Ovary (tissue), 9 donors: ENCODE results near the gene SEMA6B. TPM values are rescaled to one million over a fixed set of nuclear protein-coding genes. Genes with fewer than 3 reads are reported as not detected.

ENCODE experiments used
- DNase-seq, 5 donors: peaks; one replicate each; pipeline ENCODE4 v3.0.0-alpha.2; 2019 to 2020
- H3K27ac ChIP-seq, 2 donors: fragments of 200-600 bp; one replicate each; pipeline versions ENCODE4 v1.5.1 to v1.8.0; 2019 to 2022
- H3K27me3 ChIP-seq: fragments of 200-600 bp; one replicate; pipeline ENCODE4 v1.8.0; 2022
- H3K36me3 ChIP-seq: fragments of 200-600 bp; sonication (generic); one replicate; pipeline ENCODE4 v1.5.1; 2019
- H3K4me1 ChIP-seq: one replicate; pipeline ENCODE4 v1.8.1; 2013; ENCODE audit warnings: mild to moderate bottlenecking, moderate library complexity; ENCODE audit not compliant: insufficient read depth
- H3K4me3 ChIP-seq: fragments of 200-600 bp; sonication (generic); one replicate; pipeline ENCODE4 v1.5.1; 2017
- H3K9me3 ChIP-seq, 2 donors: fragments of 200-600 bp in 1 of 2; sonication (generic) in 1 of 2; one replicate each; pipeline versions ENCODE4 v1.5.1 to v1.8.1; 2013 to 2019; ENCODE audit warnings: mild to moderate bottlenecking in 1 of 2, moderate library complexity in 1 of 2
- CTCF ChIP-seq, 3 donors: fragments of 450-650 bp in 2 of 3; fragments of 200-600 bp in 1 of 3; IDR thresholded peaks; one replicate each; pipeline versions ENCODE4 v1.5.1 to v1.8.0; 2016 to 2022; ENCODE audit warnings: antibody characterized with exemption in 3 of 3, mild to moderate bottlenecking in 1 of 3
- EP300 ChIP-seq: sonication (generic); formaldehyde crosslinking; IDR thresholded peaks from one replicate; pipeline ENCODE4 v1.6.1; 2017; ENCODE audit warnings: antibody characterized with exemption
- POLR2A ChIP-seq: fragments of 450-650 bp; IDR thresholded peaks from one replicate; pipeline ENCODE4 v1.6.1; 2017; ENCODE audit warnings: antibody characterized with exemption, mild to moderate bottlenecking, moderate library complexity
- WGBS, 3 donors: extraction: QIAGEN DNeasy Blood & Tissue Kit in 1 of 3; methylation state at CpG; one replicate each; pipeline versions ENCODE4 v1.1.5 to v1.1.7; 2013 to 2017; 5-methylcytosine and 5-hydroxymethylcytosine counted together
- intact Hi-C, 4 donors: fragments of 100-400 bp; cut with DNase I; formaldehyde crosslinking; loops; one replicate each; pipeline versions ENCODE4 v1.11.0 to v1.15.1; 2022 to 2023
- polyA plus RNA-seq, 2 donors: library from polyadenylated mRNA; stranded (reverse); fragments of 200-250 nt in 1 of 2; fragments of 350-450 nt in 1 of 2; fragmentation: Illumina TruSeq in 1 of 2; extraction: RNeasy Lipid Tissue Mini Kit (QIAGEN cat#74804) in 1 of 2; gene quantifications; one replicate each; pipeline ENCODE4 v1.2.3, GENCODE V29; 2013 to 2014
- total RNA-seq, 7 donors: library from RNA; depleted of rRNA in 2 of 7; stranded (reverse); fragments of >200 nt in 2 of 7; fragmentation: NEBNext Ultra II Directional in 3 of 7; extraction: Animal tissue kit (Norgen Biotek cat#: 25700) in 3 of 7; gene quantifications; one replicate each; pipeline versions ENCODE4 v1.1.0 to v1.2.4, GENCODE V29; 2016 to 2023
- donor health status: DM: no; HTN: no; CAD: no; lungs with moderate emphysema.
- donor health status: DM: no; HTN: no; CAD: no.
- donor health status: Bipolar disorder and iron deficiency.
- donor health status: DM: yes; HTN: yes; CAD: no.
- donor health status: DM: no; HTN: no; CAD: no.
- donor health status: DM: yes; HTN: yes; CAD: no.

SEMA6B gene
- total and polyA plus RNA-seq, 9 donors, result 0.77 to 9.7 (median 5.5) TPM

GRCh38 chr19:4500841-4501591 lies 58.5 kb downstream of the SEMA6B start:
- TF ChIP-seq POLR2A, result no peak
- TF ChIP-seq CTCF (IDR thresholded peaks at IDR 0.05), result no peak
- no peak for TF ChIP-seq EP300
- H3K4me1 ChIP-seq, result peaks cover 9% of the 10 kb centered on the region
- no peak overlapping the region for H3K4me3 ChIP-seq
- no peaks in the 10 kb centered on the region for H3K9me3 ChIP-seq
- DNase-seq, result no peak
- WGBS, 3 donors, result 86 to 89% (median 88%) methylated on average over 27 to 29 of the region's 29 CpGs
- intact Hi-C loops, result no loop called here
- H3K27ac ChIP-seq, result no peak overlapping the region
- H3K36me3 ChIP-seq, result no peaks in the 10 kb centered on the region
- H3K27me3 ChIP-seq, result no peaks in the 10 kb centered on the region

- peaks cover 8% of the 10 kb centered on the region for H3K4me1 ChIP-seq
- no peak overlapping the region for H3K27ac ChIP-seq
- no peaks in the 10 kb centered on the region for H3K27me3 ChIP-seq
- no peak for TF ChIP-seq CTCF (IDR thresholded peaks at IDR 0.05)
- no peak for TF ChIP-seq EP300
- no peak for TF ChIP-seq POLR2A
- H3K9me3 ChIP-seq, result no peaks in the 10 kb centered on the region
- whole genome bisulfite sequencing, 3 donors, result 87 to 92% (median 89%) methylated on average over 14 to 15 of the region's 15 CpGs
- DNase-seq, result no peak
- intact Hi-C loops, result no loop called here
- H3K36me3 ChIP-seq, result no peaks in the 10 kb centered on the region
- H3K4me3 ChIP-seq, result no peak overlapping the region
Observed at GRCh38 chr19:4499855-4500254, 59.6 kb downstream of the SEMA6B start.

- H3K9me3 ChIP-seq, result no peaks in the 10 kb centered on the region
- no peaks in the 10 kb centered on the region for H3K36me3 ChIP-seq
- no peak for DNase-seq
- peaks cover 3% of the 10 kb centered on the region for H3K4me1 ChIP-seq
- WGBS, 3 donors, result 93 to 95% (median 93%) methylated on average over 23 of the region's 23 CpGs
- H3K4me3 ChIP-seq, result no peak overlapping the region
- intact Hi-C loops, result no loop called here
- no peak overlapping the region for H3K27ac ChIP-seq
- H3K27me3 ChIP-seq, result no peaks in the 10 kb centered on the region
- TF ChIP-seq POLR2A (no peak), EP300 (no peak), CTCF (IDR thresholded peaks at IDR 0.05) (no peak)
Observed at GRCh38 chr19:4499318-4499717, 60.2 kb downstream of the SEMA6B start.

GRCh38 chr19:4498694-4499093 lies 60.8 kb downstream of the SEMA6B start:
- Histone ChIP-seq H3K36me3 (no peaks in the 10 kb centered on the region), H3K27me3 (no peaks in the 10 kb centered on the region), H3K4me1 (no peaks in the 10 kb centered on the region), H3K4me3 (no peak overlapping the region), H3K9me3 (no peaks in the 10 kb centered on the region), H3K27ac (no peak overlapping the region)
- WGBS, 3 donors, result 89 to 95% (median 92%) methylated on average over 12 of the region's 12 CpGs
- no peak for DNase-seq
- intact Hi-C loops, result no loop called here
- TF ChIP-seq CTCF (IDR thresholded peaks at IDR 0.05) (no peak), EP300 (no peak), POLR2A (no peak)
